Mesodermal cell (in vitro differentiated cells): ENCODE results near the gene PLEKHH2.
"Not testable (repeated sequence)": the region's sequence is repeated elsewhere in the genome, so short reads cannot be mapped to it uniquely, and the experiment has no call there.

Experiments
- H3K27ac ChIP-seq: 2 replicates; pipeline ENCODE4 v1.7.0; 2013; ENCODE audit warnings: mild to moderate bottlenecking, low read depth, low read length, moderate library complexity; ENCODE audit not compliant: severe bottlenecking
- H3K36me3 ChIP-seq: 2 replicates; pipeline ENCODE4 v1.7.1; 2013; ENCODE audit warnings: mild to moderate bottlenecking, low read length, moderate library complexity; ENCODE audit not compliant: control insufficient read depth, insufficient read depth
- H3K4me1 ChIP-seq: one replicate; pipeline ENCODE4 v1.7.1; 2013; ENCODE audit warnings: mild to moderate bottlenecking, low read length; ENCODE audit not compliant: insufficient read depth, control insufficient read depth, poor library complexity, severe bottlenecking
- H3K4me3 ChIP-seq: 2 replicates; pipeline ENCODE4 v1.7.0; 2013; ENCODE audit warnings: low read length, control low read depth, mild to moderate bottlenecking; ENCODE audit not compliant: insufficient read depth, poor library complexity, severe bottlenecking; ENCODE audit errors: extremely low read depth
- H3K9me3 ChIP-seq: 2 replicates; pipeline ENCODE4 v1.7.1; 2013; ENCODE audit warnings: mild to moderate bottlenecking, low read length, moderate library complexity; ENCODE audit not compliant: control insufficient read depth
- WGBS, 2 experiments: methylation state at CpG; one replicate each; pipeline ENCODE4 v1.1.5; 2013; ENCODE audit warnings: missing lambda C conversion rate in 2 of 2; ENCODE audit not compliant: insufficient coverage in 2 of 2; 5-methylcytosine and 5-hydroxymethylcytosine counted together

The PLEKHH2 gene

DNA sequence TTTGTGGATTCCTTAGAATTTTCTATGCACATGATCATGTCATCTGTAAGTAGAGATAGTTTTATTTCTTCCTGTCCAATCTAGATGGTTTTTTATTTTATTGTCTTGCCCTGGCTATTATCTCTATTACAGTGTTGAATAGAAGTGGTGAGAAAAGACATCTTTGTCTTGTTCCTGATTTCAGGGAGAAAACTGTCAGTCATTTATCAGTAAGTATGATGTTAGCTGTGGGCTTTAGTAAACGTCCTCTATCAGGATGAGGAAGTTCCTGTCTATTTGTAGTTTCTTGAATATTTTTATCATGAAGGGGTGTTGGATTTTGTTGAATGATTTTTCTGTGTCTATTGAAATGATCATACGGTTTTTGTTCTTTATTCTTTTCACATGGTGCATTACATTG, 5.3 kb downstream of the PLEKHH2 start:
- 83 to 90% methylated on average over 1 of the region's 2 CpGs for WGBS, 2 experiments
- no peaks in the 10 kb centered on the region for H3K36me3 ChIP-seq
- H3K4me1 ChIP-seq, result peaks cover 5% of the 10 kb centered on the region
- H3K9me3 ChIP-seq, result no peaks in the 10 kb centered on the region
- H3K4me3 ChIP-seq, result no peak overlapping the region
- H3K27ac ChIP-seq, result no peak overlapping the region

DNA sequence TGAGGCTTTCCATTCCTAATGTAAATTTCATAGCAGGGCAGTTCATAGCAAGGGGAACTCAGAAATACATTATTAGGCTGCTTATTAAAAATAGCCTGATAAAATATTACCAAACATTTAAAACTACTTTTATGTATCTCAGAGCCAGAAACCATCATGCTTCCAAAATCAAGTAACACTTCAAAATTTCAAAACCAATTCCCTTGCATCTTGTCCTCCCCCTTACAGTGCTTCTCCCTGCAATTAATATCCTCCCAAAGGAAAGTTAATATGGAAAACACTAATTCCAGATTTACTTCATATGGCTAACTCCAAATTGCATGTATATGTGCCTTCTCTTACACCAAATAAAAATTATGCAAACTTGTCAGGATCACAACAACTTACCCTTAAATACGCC, 6.6 kb downstream of the PLEKHH2 start:
- WGBS, 2 experiments, result no CpG with 5 or more reads among the region's 1 CpG
- no peaks in the 10 kb centered on the region for H3K36me3 ChIP-seq
- H3K9me3 ChIP-seq, result no peaks in the 10 kb centered on the region
- no peak overlapping the region for H3K27ac ChIP-seq
- H3K4me1 ChIP-seq, result no peaks in the 10 kb centered on the region
- H3K4me3 ChIP-seq, result no peak overlapping the region

DNA sequence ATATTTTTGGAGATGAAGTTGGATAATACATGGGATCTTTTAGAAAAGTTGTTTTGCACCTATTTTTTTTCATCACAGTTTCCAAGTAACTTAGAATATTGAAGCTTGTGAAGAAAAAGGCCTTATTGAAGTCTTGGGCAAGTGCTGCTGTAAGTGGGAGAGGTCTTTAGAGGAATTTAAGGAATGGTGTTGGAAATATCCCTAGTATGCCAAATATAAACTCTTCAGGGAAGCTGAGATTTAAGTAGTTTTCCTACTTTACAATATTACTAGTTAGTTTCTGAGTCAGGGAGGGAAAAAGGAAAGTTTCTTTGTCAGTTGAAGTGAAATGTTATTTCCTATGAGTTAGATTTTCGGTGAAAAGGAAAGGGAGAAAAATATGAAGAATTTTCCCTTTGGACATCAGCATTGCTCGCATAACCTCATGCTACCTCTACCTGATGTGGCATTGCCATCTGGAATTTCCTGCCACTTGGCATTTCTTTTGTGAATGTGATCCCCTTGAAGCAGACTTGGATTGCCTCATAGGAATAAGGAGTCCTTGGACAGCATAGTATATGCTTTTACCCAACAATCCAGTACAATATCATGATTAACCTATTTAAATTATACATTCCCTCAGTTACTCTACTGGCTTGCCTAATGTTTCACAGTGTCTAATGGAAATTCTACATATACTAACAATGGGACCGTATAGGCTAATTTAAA, 12.1 kb downstream of the PLEKHH2 start:
- H3K27ac ChIP-seq, result peak overlapping the region; percentile 7
- WGBS, 2 experiments, result 86% methylated on average over 1 of the region's 3 CpGs; no CpG with 5 or more reads in 1 of the 2 experiments
- H3K4me3 ChIP-seq, result no peak overlapping the region
- H3K9me3 ChIP-seq, result no peaks in the 10 kb centered on the region
- peaks cover 4% of the 10 kb centered on the region for H3K4me1 ChIP-seq
- no peaks in the 10 kb centered on the region for H3K36me3 ChIP-seq

DNA sequence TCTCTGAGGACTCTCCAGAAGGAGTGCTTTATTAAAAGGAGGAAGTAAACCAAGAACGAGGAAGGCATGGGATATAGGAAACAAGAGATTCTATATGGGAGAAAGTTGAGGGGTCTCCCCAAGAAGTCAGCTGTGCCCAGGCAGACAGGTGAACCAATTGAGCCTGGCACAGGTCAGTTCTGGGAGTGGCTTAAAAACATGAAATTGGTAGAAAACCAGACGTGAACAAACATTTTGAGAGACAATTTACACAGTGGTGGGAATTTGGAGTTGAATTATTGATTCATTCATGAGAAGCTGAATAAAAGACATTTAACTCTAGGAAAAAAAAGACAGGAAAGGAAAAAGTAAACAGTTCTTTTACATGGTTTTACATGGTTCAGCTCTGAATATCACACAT, 16.4 kb downstream of the PLEKHH2 start:
- WGBS, 2 experiments, result 89 to 92% methylated on average over 2 of the region's 2 CpGs
- Histone ChIP-seq H3K36me3 (no peaks in the 10 kb centered on the region), H3K9me3 (no peaks in the 10 kb centered on the region), H3K27ac (no peak overlapping the region), H3K4me3 (no peak overlapping the region), H3K4me1 (peaks cover 4% of the 10 kb centered on the region)

DNA sequence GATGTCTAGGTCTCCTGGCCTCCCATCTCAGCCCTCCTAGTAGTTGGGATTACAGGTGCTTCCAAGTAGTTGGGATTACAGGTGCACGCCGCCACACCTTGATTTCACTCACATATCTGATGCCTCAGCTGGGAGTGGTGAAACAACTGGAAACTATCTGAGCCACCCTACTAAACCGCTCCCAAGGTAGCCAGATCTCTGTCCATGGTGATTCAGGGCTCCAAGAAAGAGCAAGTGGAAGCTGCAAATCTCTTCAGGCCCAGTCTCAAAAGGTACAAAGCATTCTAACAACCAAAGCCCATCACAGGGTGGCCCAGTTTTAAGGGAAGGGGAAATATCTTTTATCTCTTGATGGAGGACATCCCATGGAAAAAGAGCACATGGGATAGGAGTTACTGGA, 20.2 kb downstream of the PLEKHH2 start:
- Histone ChIP-seq H3K27ac (no peak overlapping the region), H3K4me3 (no peak overlapping the region), H3K4me1 (no peaks in the 10 kb centered on the region), H3K9me3 (no peaks in the 10 kb centered on the region), H3K36me3 (no peaks in the 10 kb centered on the region)
- WGBS, 2 experiments, result 100% methylated on average over 1 to 3 of the region's 3 CpGs

DNA sequence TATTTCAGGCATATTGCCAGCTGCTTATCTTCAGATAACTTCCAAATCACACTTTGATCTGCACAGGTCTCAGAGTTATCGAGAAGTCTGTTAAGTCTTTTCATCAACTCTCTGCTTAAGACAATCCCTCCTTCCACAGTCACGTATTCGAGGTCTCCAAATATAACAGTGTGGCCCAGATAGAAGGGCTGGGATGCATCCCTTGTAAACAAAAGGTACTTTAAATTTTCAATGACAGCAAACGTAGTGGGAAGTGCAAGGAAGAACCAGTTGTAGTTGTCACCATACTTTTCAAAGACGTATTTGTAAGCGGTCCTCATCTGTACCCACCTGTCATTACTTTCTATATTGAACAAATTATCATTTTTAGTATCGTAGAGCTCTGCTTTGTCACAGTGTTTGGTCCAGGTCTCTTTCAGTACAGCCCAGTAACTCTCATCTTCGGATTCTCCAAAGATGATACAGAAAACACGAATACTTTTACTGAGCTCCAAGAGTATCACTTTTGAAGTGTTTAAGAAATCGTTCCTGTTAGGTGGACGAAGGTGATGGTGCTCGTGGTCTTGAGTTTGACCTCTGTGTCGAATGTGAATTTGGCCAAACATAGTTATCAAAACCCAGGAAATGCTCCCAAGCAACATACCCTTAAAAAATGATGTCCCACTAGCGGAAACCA, 38.7 kb downstream of the PLEKHH2 start:
- WGBS, 2 experiments, result 94% methylated on average over 12 to 13 of the region's 14 CpGs
- Histone ChIP-seq H3K4me1 (no peaks in the 10 kb centered on the region), H3K27ac (no peak overlapping the region), H3K9me3 (no peaks in the 10 kb centered on the region), H3K4me3 (no peak overlapping the region), H3K36me3 (no peaks in the 10 kb centered on the region)

DNA sequence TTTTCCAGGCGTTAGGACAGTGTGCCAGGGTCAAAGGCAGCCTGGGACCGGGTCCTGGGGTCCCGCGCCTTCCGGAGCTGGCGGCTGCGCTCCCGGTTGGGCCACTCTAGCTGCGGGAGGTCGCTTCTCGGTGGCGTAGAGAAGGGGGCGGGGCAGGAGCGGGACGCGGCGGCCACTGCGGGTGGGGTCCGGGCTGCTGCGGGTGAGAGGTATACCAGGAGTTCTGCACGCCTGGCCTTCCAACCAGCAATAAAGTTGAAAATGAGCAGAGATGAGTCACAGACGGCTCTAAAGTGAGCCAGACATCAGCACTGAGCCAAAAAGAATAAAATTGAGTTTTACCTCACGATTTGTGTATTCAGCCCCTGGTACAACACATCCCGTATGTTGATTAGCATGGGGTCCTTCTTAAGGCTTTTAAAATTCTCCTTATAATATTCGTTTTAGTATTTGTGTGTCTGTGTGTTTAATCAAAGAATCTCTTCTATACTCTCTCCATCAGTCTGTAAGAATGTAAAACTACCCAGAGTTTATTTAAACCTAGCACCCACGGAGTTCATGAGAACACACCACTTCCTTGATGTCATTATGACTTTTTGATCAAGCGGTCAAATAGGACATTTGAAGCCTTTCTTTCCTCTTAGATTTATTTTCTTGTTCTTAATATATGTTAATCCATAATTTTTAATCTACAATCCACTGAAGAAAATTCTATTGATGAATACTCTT, 39.4 kb downstream of the PLEKHH2 start, which contains the start of gene C1GALT1C1L:
C1GALT1C1L (minus strand) TSS at position 108 of the 729 bp plus-strand sequence; CDS start at position 1, 107 bp downstream.
- H3K27ac ChIP-seq, result no peak within 1 kb of the TSS
- no peaks in the 10 kb centered on the region for H3K4me1 ChIP-seq
- no peaks in the 10 kb centered on the region for H3K9me3 ChIP-seq
- H3K4me3 ChIP-seq, result no peak within 1 kb of the TSS
- H3K36me3 ChIP-seq, result no peaks in the 10 kb centered on the region
- WGBS, 2 experiments, result 88 to 89% methylated on average over 16 to 22 of the region's 27 CpGs

DNA sequence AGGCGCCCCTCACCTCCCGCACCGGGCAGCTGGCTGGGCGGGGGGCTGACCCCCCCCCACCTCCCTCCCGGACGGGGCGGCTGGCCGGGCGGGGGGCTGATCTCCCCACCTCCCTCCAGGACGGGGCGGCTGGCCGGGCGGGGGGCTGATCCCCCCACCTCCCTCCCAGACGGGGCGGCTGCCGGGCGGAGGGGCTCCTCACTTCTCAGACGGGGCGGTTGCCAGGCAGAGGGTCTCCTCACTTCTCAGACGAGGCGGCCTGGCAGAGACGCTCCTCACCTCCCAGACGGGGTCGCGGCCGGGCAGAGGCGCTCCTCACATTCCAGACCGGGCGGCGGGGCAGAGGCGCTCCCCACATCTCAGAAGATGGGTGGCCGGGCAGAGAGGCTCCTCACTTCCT, 40.7 kb downstream of the PLEKHH2 start:
- WGBS, 2 experiments, result 92 to 100% methylated on average over 3 to 13 of the region's 32 CpGs
- H3K9me3 ChIP-seq, H3K4me3 ChIP-seq, H3K4me1 ChIP-seq, H3K36me3 ChIP-seq, H3K27ac ChIP-seq: not testable (repeated sequence)

DNA sequence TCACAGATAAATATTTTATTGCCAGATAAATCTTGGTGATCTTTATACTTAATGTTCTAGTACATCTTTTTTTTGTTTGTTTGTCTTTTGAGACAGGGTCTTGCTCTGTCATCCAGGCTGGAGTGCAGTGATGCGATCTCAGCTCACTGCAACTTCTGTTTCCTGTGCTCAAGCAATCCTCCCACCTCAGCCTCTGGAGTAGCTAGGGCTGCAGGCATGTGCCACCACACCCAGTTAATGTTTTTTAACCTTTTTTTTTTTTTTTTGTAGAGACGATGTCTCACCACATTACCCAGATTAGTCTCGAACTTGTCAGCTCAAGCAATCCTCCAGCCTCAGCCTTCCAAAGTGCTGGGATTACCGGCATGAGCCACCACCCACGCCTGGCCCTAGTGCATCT, 48.3 kb downstream of the PLEKHH2 start:
- H3K4me1 ChIP-seq, result no peaks in the 10 kb centered on the region
- H3K4me3 ChIP-seq, result no peak overlapping the region
- WGBS, 2 experiments, result 90 to 100% methylated on average over 1 to 2 of the region's 5 CpGs
- no peaks in the 10 kb centered on the region for H3K9me3 ChIP-seq
- H3K27ac ChIP-seq, result no peak overlapping the region
- H3K36me3 ChIP-seq, result no peaks in the 10 kb centered on the region

DNA sequence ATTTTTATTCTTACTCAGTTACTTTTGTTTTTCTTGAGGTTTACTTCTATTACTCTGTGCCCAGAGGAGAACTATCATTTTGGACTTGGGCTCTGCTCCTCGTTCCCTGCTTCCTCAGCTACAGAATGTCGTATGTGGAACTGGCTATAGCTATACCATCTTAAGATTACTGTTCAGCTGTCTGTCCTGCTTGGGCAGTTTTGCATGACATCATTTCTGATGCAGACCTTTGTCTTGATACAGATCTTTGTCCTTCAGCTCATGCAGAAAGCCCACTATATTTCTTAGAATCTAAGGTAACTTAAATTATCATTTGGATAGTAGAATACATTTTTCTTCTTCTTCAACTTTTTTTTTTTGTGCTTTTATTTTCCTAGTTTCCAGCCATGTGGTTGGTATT, 52.9 kb downstream of the PLEKHH2 start:
- H3K4me1 ChIP-seq, result no peaks in the 10 kb centered on the region
- no peak overlapping the region for H3K4me3 ChIP-seq
- H3K36me3 ChIP-seq, result no peaks in the 10 kb centered on the region
- H3K9me3 ChIP-seq, result no peaks in the 10 kb centered on the region
- H3K27ac ChIP-seq, result no peak overlapping the region
- 85 to 95% methylated on average over 2 of the region's 2 CpGs for WGBS, 2 experiments
